Erythroblast (primary cell): ENCODE results near the gene TYMP.

Experiments
- GATA1 ChIP-seq: IDR thresholded peaks from 2 replicates; pipeline ENCODE4 v1.6.1; 2011; ENCODE audit warnings: low read depth, mild to moderate bottlenecking, control low read depth, low read length, moderate library complexity
- POLR2A ChIP-seq: IDR thresholded peaks from 2 replicates; pipeline ENCODE4 v1.6.1; 2011; ENCODE audit warnings: mild to moderate bottlenecking, low read length

DNA sequence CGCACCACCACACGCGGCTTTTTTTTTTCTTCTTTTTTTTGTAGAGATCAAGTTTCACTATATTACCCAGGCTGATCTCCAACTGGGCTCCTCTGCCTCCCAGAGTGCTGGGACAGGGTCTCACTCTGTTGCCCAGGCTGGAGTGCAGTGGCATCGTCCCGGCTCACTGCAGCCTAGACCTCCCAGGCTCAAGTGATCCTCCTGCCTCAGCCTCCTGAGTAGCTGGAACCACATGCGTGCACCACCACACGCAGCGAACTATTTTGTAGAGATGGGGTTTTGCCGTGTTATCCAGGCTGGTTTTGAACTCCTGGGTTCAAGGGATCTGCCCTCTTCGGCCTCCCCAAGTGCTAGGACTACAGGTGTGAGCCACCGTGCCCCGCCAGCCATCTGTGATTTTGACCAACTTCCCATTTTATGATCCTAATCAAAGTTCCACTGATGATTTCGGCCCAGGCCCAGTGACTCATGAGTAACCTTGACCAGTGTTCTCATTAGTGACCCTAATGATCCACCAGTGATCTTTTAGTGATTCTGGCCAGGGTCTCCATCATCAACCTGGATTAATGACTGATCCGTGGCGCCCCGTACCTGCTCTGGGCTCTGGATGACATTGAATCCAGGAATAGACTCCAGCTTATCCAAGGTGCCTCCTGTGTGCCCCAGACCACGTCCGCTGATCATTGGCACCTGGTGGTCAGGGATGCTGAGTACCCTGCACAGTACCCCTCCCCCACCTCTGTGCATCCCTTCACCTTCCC, 1.7 kb downstream of the TYMP start:
- TF ChIP-seq POLR2A: no peak
- TF ChIP-seq GATA1: no peak
